Posterior vena cava (tissue), 2 donors: Measurements from ENCODE around the gene RGS9BP. TPM values are rescaled to one million over a fixed set of nuclear protein-coding genes. Genes with fewer than 3 reads are reported as not detected.

ENCODE experiments used
- total RNA-seq, 2 donors: library from RNA; stranded (reverse); fragmentation: NEBNext Ultra II Directional; extraction: Animal tissue kit (Norgen Biotek cat#: 25700); gene quantifications; one replicate each; pipeline ENCODE4 v1.2.1, GENCODE V29; 2021
- donor health status: DM: yes; HTN: yes; CAD: no.
- donor health status: DM: yes; HTN: yes; CAD: no.

The RGS9BP gene
- total RNA-seq, 2 donors from 2014 or later = 0.14 to 0.24 TPM

Other genes starting within 250 kb of the RGS9BP start
- 100 to 1,000 TPM in 1 of 2 donors, 10 to 100 TPM in 1; 99.8 to 125 TPM for gene PDCD5, start 94.7 kb upstream of the RGS9BP start, total RNA-seq
- 10 to 100 TPM; 25.2 to 38.1 TPM for gene ANKRD27, start 668 bp upstream of the RGS9BP start, total RNA-seq
- gene NUDT19, start 16.0 kb downstream of the RGS9BP start, total RNA-seq = 1 to 10 TPM; 7.1 to 8.1 TPM
- gene TDRD12, start 43.9 kb downstream of the RGS9BP start, total RNA-seq = under 1 TPM; 0.24 to 0.65 TPM
- gene SLC7A9, start 193.9 kb downstream of the RGS9BP start, total RNA-seq = under 1 TPM in 1 of 2 donors, not detected in 1; 0.28 TPM